GM12874 (cell line): Measurements from ENCODE around the gene RBM38.

Source experiments
- TF ChIP-seq, protein P1 (sequence below): IDR thresholded peaks from 2 replicates; pipeline ENCODE4 v1.5.1; 2011; ENCODE audit warnings: low read depth, mild to moderate bottlenecking, control low read depth, low read length, moderate library complexity; ENCODE audit not compliant: insufficient read depth

RBM38 gene

DNA sequence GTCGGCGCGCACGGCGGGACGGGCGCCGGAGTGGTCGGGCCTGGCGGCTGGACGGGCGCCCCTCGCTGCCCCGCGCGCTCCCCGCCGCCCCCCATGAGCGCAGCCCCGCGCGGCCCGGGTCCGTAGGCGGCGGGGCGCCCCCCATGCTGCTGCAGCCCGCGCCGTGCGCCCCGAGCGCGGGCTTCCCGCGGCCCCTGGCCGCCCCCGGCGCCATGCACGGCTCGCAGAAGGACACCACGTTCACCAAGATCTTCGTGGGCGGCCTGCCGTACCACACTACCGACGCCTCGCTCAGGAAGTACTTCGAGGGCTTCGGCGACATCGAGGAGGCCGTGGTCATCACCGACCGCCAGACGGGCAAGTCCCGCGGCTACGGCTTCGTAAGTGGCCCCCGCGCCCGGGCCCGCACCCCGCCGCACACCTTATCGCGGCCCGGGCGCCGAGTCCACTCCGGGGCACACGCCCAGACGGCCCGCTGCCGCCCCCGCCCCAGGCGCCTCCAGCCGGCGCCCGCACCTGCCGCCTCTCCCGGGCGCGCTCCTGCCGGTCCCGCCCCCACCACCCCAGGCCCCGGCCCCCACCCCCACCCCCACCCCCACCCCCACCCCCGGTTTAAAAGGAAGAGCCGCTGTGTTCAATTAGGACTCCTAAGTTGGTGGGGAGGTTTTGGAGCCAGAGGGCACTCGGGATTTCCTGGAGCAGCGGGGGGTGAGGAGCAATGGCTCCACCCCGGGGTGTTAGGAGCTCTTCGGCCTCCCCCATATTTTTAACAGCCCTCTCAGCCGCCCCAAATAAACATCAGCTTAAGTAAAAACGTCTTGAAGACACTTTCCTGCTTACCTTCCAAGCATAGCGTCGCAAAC, 474 bp downstream of the RBM38 start:
- TF ChIP-seq, protein P1, sequence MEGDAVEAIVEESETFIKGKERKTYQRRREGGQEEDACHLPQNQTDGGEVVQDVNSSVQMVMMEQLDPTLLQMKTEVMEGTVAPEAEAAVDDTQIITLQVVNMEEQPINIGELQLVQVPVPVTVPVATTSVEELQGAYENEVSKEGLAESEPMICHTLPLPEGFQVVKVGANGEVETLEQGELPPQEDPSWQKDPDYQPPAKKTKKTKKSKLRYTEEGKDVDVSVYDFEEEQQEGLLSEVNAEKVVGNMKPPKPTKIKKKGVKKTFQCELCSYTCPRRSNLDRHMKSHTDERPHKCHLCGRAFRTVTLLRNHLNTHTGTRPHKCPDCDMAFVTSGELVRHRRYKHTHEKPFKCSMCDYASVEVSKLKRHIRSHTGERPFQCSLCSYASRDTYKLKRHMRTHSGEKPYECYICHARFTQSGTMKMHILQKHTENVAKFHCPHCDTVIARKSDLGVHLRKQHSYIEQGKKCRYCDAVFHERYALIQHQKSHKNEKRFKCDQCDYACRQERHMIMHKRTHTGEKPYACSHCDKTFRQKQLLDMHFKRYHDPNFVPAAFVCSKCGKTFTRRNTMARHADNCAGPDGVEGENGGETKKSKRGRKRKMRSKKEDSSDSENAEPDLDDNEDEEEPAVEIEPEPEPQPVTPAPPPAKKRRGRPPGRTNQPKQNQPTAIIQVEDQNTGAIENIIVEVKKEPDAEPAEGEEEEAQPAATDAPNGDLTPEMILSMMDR = no peak

DNA sequence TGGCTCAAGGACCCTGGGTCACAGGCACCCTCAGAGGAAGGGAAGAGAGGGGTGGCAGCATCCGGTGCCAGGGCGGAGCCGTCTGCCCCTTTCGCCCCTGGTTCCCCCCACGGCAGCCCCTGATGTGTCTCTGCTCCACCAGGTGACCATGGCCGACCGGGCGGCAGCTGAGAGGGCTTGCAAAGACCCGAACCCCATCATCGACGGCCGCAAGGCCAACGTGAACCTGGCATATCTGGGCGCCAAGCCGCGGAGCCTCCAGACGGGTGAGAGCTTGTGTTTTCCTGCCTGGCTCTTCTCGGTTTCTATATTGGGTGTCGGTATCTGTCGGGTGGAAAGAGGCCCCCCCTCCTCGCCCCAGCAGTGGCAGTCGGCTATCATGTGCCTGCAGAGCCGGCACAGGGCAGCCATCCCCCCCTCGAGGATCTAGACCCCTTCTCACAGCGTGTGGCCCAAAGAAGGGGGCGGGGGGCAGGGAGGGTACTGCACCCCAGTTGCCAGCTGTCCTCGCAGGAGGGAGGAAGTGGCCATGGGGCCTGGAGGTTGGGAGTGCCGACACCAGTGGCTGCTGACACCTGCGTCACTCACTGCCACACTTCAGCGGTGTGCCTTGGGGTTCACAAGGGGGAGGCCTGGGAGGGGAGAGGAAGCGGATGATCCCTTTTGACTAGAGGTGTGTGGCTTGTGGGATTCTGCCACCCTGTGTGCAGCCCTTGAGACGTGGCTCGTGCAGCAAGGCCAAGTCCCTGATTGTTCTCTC, 1.5 kb downstream of the RBM38 start:
- TF ChIP-seq, protein P1 = no peak

DNA sequence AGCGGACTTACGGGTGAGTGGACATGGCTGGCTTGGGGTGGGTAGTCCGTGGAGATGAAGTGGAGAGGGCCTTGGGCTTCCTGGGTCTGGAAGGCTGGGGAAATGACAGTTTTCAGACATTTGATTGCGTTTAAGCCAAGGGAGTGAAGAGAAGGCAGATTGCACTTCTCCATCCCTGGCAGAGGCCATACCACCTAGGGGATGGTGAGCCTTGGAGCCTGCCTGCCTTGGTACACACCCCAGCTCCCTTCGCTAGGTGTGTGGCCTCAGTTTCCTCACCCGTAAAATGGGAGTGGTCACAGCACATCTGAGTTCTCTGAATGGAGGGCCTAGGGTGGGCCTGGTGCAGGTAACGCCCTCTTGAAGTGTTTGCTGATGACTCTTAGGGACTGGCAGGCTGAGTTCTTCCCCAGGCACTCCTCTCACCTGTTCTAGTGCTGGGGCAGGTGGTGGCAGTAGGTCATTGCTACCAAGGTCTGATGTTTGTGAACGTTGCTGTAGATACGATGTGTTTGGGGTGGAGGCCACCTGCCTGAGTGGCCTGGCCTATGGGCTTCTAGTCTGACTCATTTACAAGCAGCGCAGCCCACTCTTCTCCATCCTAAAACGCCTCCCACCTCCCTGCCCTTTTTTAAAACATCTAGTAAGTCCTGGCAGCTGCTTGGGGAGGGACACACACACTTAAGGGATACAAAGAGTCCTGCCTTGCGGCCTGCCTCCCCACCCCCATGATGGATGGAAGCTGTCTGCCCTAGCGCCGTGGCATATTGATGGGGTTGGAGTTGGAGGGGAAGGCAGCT, 2.3 kb downstream of the RBM38 start:
- TF ChIP-seq, protein P1 = no peak

DNA sequence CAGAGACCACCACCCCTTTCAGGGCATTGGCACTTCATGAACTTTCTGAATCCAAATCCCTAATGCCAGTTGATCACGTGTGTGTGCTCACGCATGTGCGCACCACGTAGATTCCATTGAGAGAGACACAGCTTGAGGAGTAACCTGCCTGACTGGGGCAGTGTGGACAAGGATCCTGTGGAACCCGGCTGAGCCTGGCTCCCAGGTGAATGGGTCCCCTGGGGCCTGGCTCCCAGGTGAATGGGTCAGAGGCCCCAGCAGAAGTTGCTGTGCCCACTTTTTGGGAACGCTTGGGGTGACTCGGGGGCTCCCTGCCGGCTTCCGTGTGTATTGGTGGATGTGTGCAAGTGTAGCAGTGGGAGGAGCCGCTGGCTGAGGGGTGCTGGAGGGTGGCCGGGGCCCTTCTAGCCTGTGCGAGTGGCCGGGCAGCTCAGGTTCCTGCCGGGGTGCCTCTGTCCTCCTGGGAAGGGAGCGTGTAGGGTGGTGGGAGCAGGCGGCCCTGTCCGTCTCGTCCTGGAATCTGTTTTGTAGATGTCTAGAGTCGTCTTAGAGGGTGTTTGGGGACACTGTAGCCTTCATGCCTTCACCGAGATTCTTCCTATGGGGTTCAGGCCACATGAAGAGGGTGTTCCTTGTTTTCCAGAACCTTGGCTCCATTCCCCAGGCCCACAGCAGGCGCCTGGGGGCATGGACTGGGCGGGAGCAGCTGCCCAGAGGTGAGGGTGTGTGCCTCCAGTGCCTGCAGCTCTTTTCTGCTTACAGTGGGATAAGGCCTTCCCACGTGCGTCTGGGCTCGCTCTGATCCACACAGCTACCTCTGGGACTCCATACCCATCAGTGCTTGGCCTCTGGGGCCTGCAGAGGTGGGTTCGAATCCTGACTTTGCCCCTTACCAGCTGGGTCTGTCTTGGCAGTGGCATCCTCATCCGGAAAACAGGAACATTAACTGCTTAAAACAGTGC, 3.2 kb downstream of the RBM38 start:
- TF ChIP-seq, protein P1 = no peak

DNA sequence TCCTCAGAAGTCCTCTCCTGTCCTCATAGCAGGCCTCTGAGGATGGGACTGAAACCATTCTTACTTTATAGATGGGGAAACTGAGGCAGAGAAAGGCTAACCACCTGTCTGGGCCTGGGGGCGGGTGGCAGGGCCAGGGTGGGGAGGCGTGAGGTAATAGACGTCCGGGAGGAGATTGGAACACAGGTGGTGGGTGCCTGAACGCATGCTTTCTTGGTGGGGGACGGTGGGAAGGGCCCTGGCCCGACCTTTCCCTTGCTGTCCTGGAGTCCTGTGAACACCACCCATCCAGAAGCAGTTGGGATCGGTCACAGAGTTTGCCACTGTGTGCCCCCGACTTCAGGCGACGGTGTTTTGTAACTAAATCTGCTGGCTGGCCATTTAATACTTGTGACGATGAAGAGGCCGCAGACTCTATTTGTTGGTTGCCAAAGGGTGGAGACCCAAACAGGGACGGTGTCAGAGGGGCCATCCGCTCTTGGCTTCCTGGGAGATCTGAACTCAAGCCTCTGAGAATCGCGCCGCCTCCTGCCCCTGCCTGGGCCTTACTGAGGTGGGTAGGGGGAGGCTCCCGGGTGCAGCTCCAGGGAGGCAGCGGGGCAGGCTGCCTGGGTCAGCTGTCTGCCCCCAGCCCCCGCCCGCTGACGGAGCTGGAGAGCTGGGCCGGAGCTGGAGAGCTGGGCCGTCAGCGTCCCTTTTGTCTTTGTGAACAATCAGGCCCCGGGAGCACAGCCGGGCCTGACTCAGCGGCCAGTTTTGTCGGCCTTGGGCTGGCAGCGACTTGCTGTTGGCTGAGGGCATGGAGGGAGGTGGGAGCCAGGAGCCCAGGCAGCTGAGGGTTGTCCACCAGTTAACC, 4.1 kb downstream of the RBM38 start:
- TF ChIP-seq, protein P1 = no peak

DNA sequence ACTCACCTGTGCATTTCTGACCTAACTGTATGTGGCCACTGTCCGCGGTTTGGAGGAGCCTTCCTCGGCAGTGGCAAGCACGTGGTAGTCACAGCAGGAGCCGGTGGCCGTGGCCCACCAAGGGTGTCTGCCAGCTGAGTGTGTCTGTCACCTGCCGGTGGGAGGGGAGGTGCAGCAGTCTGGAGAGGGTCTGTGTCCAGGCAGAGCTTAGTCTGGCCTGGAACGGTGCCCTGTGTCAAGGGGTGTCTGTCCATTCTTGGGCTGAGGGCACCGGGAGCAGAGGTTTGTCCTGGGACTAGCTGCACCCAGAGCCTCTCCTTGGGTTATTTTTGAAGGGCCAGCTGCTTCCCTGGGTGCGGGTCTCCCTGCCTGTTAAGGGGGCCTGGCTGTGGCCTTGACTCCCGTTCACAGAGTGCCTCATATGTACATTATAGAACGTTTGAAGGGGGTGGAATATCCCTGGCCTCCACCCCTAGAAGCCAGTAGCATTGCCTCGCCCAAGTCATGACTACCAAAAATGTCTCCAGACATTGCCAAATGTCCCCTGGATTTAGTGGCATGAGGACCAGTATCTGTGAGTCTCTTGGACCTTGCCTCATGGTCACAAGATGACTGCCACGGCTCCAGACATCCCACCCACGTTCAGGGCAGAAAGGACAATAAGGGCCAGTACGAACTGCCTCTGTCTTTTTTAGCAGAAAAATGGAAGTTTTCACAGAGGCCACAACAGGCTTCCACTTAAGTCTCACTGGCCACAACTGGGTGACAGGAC, 5.2 kb downstream of the RBM38 start:
- TF ChIP-seq, protein P1 = no peak
